Measurements from ENCODE around the gene KHK. TPM values are rescaled to one million over a fixed set of nuclear protein-coding genes. Genes with fewer than 3 reads are reported as not detected.

KHK gene
- total RNA-seq, 3 donors from 2014 or later = 6.3 to 14.7 (median 8.1) TPM

DNA sequence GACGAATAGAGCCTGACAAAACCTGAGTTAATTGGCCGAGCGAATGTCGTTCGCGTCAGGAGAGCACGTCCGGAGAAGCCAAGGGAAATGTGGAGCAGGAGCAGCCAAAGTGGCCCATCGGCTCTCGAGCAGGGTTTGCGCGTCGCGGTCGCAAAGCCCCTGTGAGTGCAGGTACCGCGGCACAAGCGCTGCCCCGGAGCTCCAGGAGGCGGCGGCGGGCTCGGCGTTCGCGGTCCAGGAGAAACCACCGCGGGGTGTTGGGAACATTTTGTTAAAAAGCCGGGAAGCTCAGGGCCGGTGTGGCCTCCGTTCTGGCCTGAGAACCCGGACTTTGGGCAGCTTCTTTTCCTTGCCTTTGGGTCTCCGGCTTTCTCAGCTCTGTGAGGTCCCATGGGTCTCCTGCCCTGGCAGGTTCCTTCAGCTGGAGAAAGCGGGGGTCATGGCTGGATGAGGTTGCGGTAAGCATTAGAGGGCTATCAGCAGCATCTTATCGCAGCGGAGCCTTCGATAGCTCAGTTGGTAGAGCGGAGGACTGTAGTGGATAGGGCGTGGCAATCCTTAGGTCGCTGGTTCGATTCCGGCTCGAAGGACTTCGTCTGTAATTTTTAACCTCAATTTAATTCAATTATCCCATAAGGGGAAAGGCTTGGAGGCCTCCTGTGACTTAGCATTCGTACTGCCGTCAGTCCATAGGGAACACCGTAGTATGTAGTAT lies 36.1 kb upstream of the KHK start:
- H3K4me1 ChIP-seq (ENCODE audit: low read depth) = peaks cover 15% of the 10 kb centered on the region
- no peaks in the 10 kb centered on the region for H3K36me3 ChIP-seq (ENCODE audit: low read depth)
- intact Hi-C loops (cut with DNase I, micrococcal nuclease) = no loop called here

DNA sequence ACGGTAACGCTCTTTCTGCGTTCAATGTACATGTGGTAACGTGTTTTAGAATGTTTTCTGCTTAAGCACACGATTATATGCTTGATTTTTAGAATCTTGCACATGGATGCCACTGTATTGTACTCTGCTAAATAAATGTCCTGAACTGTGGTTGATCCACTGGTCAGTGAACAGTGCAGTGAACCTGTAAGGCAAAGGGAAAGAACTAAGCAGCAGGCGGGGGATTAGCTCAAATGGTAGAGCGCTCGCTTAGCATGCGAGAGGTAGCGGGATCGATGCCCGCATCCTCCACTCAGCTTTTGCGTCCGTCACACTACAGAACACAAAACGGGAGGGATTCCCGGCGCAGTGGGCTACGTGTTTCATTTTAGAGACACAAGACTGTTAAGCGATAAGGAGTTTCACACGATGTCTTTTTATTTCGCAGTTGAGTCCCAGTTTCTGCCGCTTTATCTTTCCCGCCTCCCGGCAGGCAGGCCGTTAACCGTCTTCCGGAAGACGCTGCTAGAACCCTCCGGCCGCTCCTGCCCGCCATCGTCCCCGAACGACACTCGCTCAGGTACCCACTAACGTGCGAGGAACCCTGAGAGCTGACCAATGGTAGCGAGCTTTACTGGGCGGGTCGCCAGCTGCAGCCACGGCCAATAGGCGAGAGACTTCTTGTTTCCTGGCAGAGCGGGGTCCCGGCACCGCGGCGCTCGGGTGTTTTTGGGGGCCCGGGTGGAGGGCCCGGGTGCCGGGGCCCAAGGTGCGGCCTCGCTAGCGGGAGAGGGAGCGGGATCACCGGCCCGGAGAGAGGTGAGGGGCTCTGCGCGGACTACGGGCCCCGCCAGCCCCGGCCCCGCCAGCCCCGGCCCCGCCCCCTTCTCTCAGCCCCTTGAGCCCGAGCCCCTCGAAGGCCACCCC lies 35.3 kb upstream of the KHK start, which contains the start of gene AGBL5:
TSS of gene AGBL5 (plus strand) at position 673 of the 906 bp plus-strand sequence. CDS start 1,291 bp downstream, outside the sequence.
- no peaks in the 10 kb centered on the region for H3K9me3 ChIP-seq
- peak; percentile 97 to 98 (median 98) for DNase-seq
- TF ChIP-seq, protein P1, sequence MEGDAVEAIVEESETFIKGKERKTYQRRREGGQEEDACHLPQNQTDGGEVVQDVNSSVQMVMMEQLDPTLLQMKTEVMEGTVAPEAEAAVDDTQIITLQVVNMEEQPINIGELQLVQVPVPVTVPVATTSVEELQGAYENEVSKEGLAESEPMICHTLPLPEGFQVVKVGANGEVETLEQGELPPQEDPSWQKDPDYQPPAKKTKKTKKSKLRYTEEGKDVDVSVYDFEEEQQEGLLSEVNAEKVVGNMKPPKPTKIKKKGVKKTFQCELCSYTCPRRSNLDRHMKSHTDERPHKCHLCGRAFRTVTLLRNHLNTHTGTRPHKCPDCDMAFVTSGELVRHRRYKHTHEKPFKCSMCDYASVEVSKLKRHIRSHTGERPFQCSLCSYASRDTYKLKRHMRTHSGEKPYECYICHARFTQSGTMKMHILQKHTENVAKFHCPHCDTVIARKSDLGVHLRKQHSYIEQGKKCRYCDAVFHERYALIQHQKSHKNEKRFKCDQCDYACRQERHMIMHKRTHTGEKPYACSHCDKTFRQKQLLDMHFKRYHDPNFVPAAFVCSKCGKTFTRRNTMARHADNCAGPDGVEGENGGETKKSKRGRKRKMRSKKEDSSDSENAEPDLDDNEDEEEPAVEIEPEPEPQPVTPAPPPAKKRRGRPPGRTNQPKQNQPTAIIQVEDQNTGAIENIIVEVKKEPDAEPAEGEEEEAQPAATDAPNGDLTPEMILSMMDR (IDR thresholded peaks at IDR 0.05) = no peak
- H3K4me1 ChIP-seq (ENCODE audit: low read depth) = peaks cover 15% of the 10 kb centered on the region
- ATAC-seq = peak; percentile 83
- intact Hi-C loops (cut with DNase I, micrococcal nuclease) = no loop called here
- peak within 1 kb of the TSS; percentile 86 for H3K4me3 ChIP-seq
- no peaks in the 10 kb centered on the region for H3K36me3 ChIP-seq (ENCODE audit: low read depth)

More for the DNA sequence above, 36.1 kb upstream of the KHK start:
- ATAC-seq = peak; percentile 77
- H3K9me3 ChIP-seq = no peaks in the 10 kb centered on the region
- peak overlapping the region; percentile 86 for H3K4me3 ChIP-seq
- TF ChIP-seq, protein P1 (IDR thresholded peaks at IDR 0.05) = no peak
- peak; percentile 88 to 95 (median 95) for DNase-seq

DNA sequence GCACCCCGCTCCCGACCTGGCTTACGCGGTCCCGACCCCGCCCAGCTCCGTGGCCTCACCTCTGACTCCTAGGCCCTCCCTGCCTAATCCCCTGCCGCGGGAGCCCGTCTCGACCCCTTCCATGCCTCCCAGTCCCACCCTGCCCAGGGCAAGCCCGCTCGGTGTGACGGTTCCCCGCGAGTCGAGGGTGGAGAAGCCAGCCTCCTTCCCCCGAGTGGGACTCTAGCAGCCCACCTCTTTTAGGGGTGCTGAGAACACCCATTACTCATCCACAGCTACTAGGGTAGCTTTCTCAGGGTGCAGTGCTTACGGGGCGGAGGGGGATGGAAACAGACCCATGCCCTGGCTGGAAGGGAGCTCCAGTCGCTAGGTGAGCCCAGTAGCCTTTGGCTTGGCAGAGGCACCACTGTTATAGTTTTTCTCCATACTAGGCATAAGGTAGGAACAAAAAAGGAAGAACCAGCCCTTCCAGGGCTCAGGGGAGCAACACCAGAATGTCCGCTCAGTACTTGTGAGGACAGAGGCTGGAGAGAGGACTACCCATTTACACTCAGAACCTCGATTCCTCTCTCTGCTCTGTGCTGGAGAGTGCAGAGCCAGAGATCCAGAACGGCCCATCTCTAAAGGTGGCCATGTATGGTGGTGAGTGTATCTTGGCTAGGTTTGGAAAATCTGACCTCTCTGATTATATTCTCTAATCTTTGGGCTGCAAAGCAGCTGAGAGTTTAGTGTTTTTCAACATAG lies 34.5 kb upstream of the KHK start:
- intact Hi-C loops (cut with DNase I, micrococcal nuclease) = no loop called here
- ATAC-seq (no peak), DNase-seq (peak in 2 of 3 donors; percentile 24 to 80)

DNA sequence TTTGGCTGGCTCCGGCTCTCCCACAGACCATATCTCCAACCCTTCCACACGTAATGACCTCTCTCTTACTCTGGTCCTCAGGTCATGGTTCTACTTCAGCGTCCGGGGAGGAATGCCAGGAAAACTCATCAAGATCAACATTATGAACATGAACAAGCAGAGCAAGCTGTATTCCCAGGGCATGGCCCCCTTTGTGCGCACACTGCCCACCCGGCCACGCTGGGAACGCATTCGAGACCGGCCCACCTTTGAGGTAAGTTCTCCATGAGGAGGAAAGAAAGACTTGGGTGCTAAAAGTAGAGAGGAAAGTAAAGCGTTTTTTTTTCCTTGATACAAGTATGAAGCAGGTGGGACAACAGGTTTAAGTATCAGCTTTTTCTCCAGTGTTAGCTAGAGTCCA lies 33.3 kb upstream of the KHK start:
- ATAC-seq (no peak), DNase-seq (peak in 1 of 3 donors; percentile 17)
- Histone ChIP-seq H3K36me3 (ENCODE audit: low read depth) (no peaks in the 10 kb centered on the region), H3K4me1 (ENCODE audit: low read depth) (peaks cover 15% of the 10 kb centered on the region), H3K4me3 (no peak overlapping the region), H3K9me3 (no peaks in the 10 kb centered on the region)
- TF ChIP-seq, protein P1 (IDR thresholded peaks at IDR 0.05) = no peak
- intact Hi-C loops (cut with DNase I, micrococcal nuclease) = no loop called here

More for the DNA sequence above, 34.5 kb upstream of the KHK start:
- Histone ChIP-seq H3K4me3 (peak overlapping the region; percentile 86), H3K4me1 (ENCODE audit: low read depth) (peaks cover 15% of the 10 kb centered on the region), H3K36me3 (ENCODE audit: low read depth) (no peaks in the 10 kb centered on the region), H3K9me3 (no peaks in the 10 kb centered on the region)
- TF ChIP-seq, protein P1 (IDR thresholded peaks at IDR 0.05) = no peak

DNA sequence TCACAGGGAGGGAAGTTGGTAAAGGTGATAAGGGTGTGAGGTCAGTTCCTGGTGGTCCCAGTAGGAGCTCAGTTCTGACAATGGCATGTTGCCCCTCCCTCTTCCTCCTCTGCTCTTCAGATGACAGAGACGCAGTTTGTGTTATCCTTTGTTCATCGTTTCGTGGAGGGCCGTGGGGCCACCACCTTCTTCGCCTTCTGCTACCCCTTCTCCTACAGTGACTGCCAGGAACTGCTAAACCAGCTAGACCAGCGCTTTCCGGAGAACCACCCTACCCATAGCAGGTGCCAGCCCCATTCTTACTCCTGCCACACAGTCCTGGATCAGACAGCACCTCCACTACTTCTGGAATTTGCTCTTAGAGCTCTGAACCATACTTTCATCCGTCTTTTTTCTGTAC lies 32.8 kb upstream of the KHK start:
- ATAC-seq (no peak), DNase-seq (no peak)
- Histone ChIP-seq H3K36me3 (ENCODE audit: low read depth) (no peaks in the 10 kb centered on the region), H3K4me1 (ENCODE audit: low read depth) (peaks cover 15% of the 10 kb centered on the region), H3K4me3 (no peak overlapping the region), H3K9me3 (no peaks in the 10 kb centered on the region)
- TF ChIP-seq, protein P1 (IDR thresholded peaks at IDR 0.05) = no peak
- intact Hi-C loops (cut with DNase I, micrococcal nuclease) = no loop called here
